ENCODE results near the gene KNOP1.

DNA sequence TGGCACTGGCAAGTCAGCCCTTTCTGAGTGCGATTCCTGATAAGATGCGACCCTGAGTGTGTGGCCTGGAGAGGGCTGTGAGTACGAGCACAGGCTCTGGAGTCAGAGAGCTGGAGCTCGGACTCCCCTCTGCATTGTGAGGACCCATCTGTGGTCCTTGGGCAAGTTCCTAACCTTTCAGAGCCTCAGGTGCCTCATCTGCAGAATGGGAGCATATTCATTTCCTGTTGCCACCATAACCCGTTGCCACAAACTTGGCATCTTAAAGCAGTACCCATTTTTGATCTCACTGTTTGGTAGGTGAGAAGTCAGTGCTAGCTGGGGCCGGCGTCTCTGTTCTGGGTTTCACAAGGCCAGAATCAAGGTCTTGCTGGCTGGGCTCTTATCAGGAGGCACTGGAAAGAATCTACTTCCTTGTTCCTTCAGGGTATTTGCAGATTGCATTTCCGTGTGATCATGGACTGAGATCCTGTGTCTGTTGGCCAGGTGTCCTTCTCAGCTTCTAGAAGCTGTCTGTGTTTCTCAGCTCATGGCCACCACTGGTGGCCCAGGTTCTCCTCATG lies 20.2 kb downstream of the KNOP1 start:
- TF ChIP-seq FOXA1 (IDR thresholded peaks at IDR 0.05) (no peak), ZNF384 (IDR thresholded peaks at IDR 0.05) (no peak), NFRKB (IDR thresholded peaks at IDR 0.05) (no peak), BHLHE40 (IDR thresholded peaks at IDR 0.05; ENCODE audit: borderline replicate concordance) (no peak), SUZ12 (IDR thresholded peaks at IDR 0.05) (no peak)
